SK-N-SH treated with all-trans-retinoic acid at 6 μM for 48 hours (cell line): ENCODE data around the gene FAM3D.

ENCODE experiments used
- ATAC-seq: fragments of 200-7000 bp; cut with Tn5 transposase; 3 replicates; pipeline ENCODE4 v1.9.1; 2020; ENCODE audit warnings: mild to moderate bottlenecking, moderate library complexity
- ARNTL ChIP-seq: fragments of 450-650 bp; formaldehyde crosslinking; IDR thresholded peaks from 2 replicates; pipeline ENCODE4 v1.5.0; 2020; ENCODE audit warnings: low read depth, mild to moderate bottlenecking, moderate library complexity, borderline replicate concordance
- BACH2 ChIP-seq: fragments of 250-450 bp; sonication (Bioruptor Pico); IDR thresholded peaks from 2 replicates; pipeline ENCODE4 v1.9.0; 2021; ENCODE audit warnings: mild to moderate bottlenecking, borderline replicate concordance
- CREB5 ChIP-seq: fragments of 250-450 bp; sonication (Bioruptor Pico); IDR thresholded peaks from 2 replicates; pipeline ENCODE4 v1.5.1; 2020; ENCODE audit warnings: low read depth, mild to moderate bottlenecking, moderate library complexity
- CSDC2 ChIP-seq: fragments of 250-450 bp; sonication (Bioruptor Pico); IDR thresholded peaks from 2 replicates; pipeline ENCODE4 v1.5.0; 2020; ENCODE audit warnings: mild to moderate bottlenecking, moderate library complexity
- CSRNP3 ChIP-seq: fragments of 250-450 bp; sonication (Bioruptor Pico); IDR thresholded peaks from 2 replicates; pipeline ENCODE4 v1.5.1; 2021; ENCODE audit warnings: mild to moderate bottlenecking, moderate library complexity
- ESRRG ChIP-seq: fragments of 250-450 bp; sonication (Bioruptor Pico); IDR thresholded peaks from 2 replicates; pipeline ENCODE4 v1.6.1; 2021; ENCODE audit warnings: mild to moderate bottlenecking
- GLIS3 ChIP-seq: fragments of 250-450 bp; sonication (Bioruptor Pico); IDR thresholded peaks from 2 replicates; pipeline ENCODE4 v1.5.0; 2020; ENCODE audit warnings: mild to moderate bottlenecking, moderate library complexity
- ISL1 ChIP-seq: fragments of 250-450 bp; sonication (Bioruptor Pico); IDR thresholded peaks from 2 replicates; pipeline ENCODE4 v2.1.2; 2022; ENCODE audit warnings: mild to moderate bottlenecking, moderate library complexity
- OSR1 ChIP-seq: fragments of 250-450 bp; sonication (Bioruptor Pico); IDR thresholded peaks from 2 replicates; pipeline ENCODE4 v1.8.0; 2022; ENCODE audit warnings: moderate library complexity, mild to moderate bottlenecking, inconsistent platforms
- PATZ1 ChIP-seq: fragments of 250-450 bp; sonication (Bioruptor Pico); IDR thresholded peaks from 2 replicates; pipeline ENCODE4 v1.8.0; 2020; ENCODE audit warnings: mild to moderate bottlenecking, moderate library complexity, borderline replicate concordance
- POU6F1 ChIP-seq: fragments of 250-450 bp; sonication (Bioruptor Pico); IDR thresholded peaks from 2 replicates; pipeline ENCODE4 v1.8.0; 2021; ENCODE audit warnings: low read depth, mild to moderate bottlenecking, moderate library complexity, borderline replicate concordance
- PPARA ChIP-seq: fragments of 250-450 bp; sonication (Bioruptor Pico); IDR thresholded peaks from 2 replicates; pipeline ENCODE4 v1.5.0; 2020; ENCODE audit warnings: mild to moderate bottlenecking, borderline replicate concordance
- RARB ChIP-seq: fragments of 250-450 bp; sonication (Bioruptor Pico); IDR thresholded peaks from 2 replicates; pipeline ENCODE4 v1.8.0; 2021; ENCODE audit warnings: mild to moderate bottlenecking, moderate library complexity
- SNAI2 ChIP-seq: fragments of 250-450 bp; sonication (Bioruptor Pico); IDR thresholded peaks from 2 replicates; pipeline ENCODE4 v1.5.0; 2020; ENCODE audit warnings: mild to moderate bottlenecking, moderate library complexity
- TCF4 ChIP-seq: fragments of 250-450 bp; sonication (Bioruptor Pico); IDR thresholded peaks from 2 replicates; pipeline ENCODE4 v1.8.0; 2021; ENCODE audit warnings: mild to moderate bottlenecking, moderate library complexity, borderline replicate concordance
- TOX ChIP-seq: fragments of 250-450 bp; sonication (Bioruptor Pico); IDR thresholded peaks from 2 replicates; pipeline ENCODE4 v1.8.0; 2021; ENCODE audit warnings: mild to moderate bottlenecking, moderate library complexity, borderline replicate concordance
- ZC3H10 ChIP-seq: fragments of 250-450 bp; sonication (Bioruptor Pico); IDR thresholded peaks from 2 replicates; pipeline ENCODE4 v1.5.1; 2021; ENCODE audit warnings: mild to moderate bottlenecking, moderate library complexity
- ZFP3 ChIP-seq: fragments of 250-450 bp; sonication (Bioruptor Pico); IDR thresholded peaks from 2 replicates; pipeline ENCODE4 v1.5.0; 2020; ENCODE audit warnings: mild to moderate bottlenecking, moderate library complexity
- ZFP30 ChIP-seq: fragments of 450-650 bp; formaldehyde crosslinking; IDR thresholded peaks from 2 replicates; pipeline ENCODE4 v1.5.0; 2022; ENCODE audit warnings: mild to moderate bottlenecking, moderate library complexity
- ZNF565 ChIP-seq: fragments of 450-650 bp; formaldehyde crosslinking; conservative IDR thresholded peaks from 2 replicates; pipeline ENCODE4 v1.5.0; 2020; ENCODE audit warnings: low read depth, mild to moderate bottlenecking, moderate library complexity
- ZNF70 ChIP-seq: fragments of 450-650 bp; formaldehyde crosslinking; IDR thresholded peaks from 2 replicates; pipeline ENCODE4 v1.5.0; 2020; ENCODE audit warnings: mild to moderate bottlenecking, moderate library complexity
- ZNF8 ChIP-seq: fragments of 450-650 bp; formaldehyde crosslinking; IDR thresholded peaks from 2 replicates; pipeline ENCODE4 v1.5.0; 2020; ENCODE audit warnings: mild to moderate bottlenecking, moderate library complexity

Gene FAM3D

GRCh38 chr3:58658508-58658907, 8.1 kb downstream of the FAM3D start (continued):
- no peak for TF ChIP-seq PATZ1 (CRISPR knock-in tag)

GRCh38 chr3:58657571-58658141, 8.9 kb downstream of the FAM3D start:
- TF ChIP-seq POU6F1 (CRISPR knock-in tag) (no peak), ZFP30 (CRISPR knock-in tag) (no peak), ZC3H10 (no peak), ZNF70 (CRISPR knock-in tag) (no peak), CSRNP3 (CRISPR knock-in tag) (no peak), ZNF8 (CRISPR knock-in tag) (no peak), SNAI2 (CRISPR knock-in tag) (no peak), ISL1 (CRISPR knock-in tag) (no peak), ZNF565 (no peak), PATZ1 (CRISPR knock-in tag) (no peak)
- no peak for ATAC-seq

- TF ChIP-seq TCF4 (CRISPR knock-in tag) (no peak), ZFP3 (CRISPR knock-in tag) (no peak), RARB (CRISPR knock-in tag) (no peak), BACH2 (no peak), CSDC2 (CRISPR knock-in tag) (no peak), CSRNP3 (CRISPR knock-in tag) (no peak), ZFP30 (CRISPR knock-in tag) (no peak), TOX (CRISPR knock-in tag) (no peak), ZNF8 (CRISPR knock-in tag) (no peak), SNAI2 (CRISPR knock-in tag) (no peak), PPARA (no peak), ESRRG (CRISPR knock-in tag) (no peak), OSR1 (CRISPR knock-in tag) (no peak), GLIS3 (no peak), ARNTL (no peak), PATZ1 (CRISPR knock-in tag) (no peak), CREB5 (CRISPR knock-in tag) (no peak), POU6F1 (CRISPR knock-in tag) (no peak)
- no peak for ATAC-seq
Measured at GRCh38 chr3:58657036-58657520, 9.5 kb downstream of the FAM3D start.
